Naive B cell (primary cell): ENCODE results near the gene AGRN. TPM values are rescaled to one million over a fixed set of nuclear protein-coding genes. Genes with fewer than 3 reads are reported as not detected.
A peak's percentile ranks its signal among the peaks of the same experiment; 100 is the strongest.

ENCODE experiments used
- ATAC-seq, 2 donors: fragments of 150-1000 bp; cut with Tn5 transposase; 2 replicates each; pipeline ENCODE4 v1.10.0; 2021; ENCODE audit warnings: low read depth in 2 of 2, mild to moderate bottlenecking in 2 of 2, moderate library complexity in 2 of 2
- DNase-seq: peaks from one replicate; pipeline ENCODE4 v3.0.0; 2022
- H3K27ac Mint-ChIP-seq, 6 donors: one replicate each; pipeline ENCODE4 v1.8.0; 2020 to 2022; ENCODE audit warnings: mild to moderate bottlenecking in 6 of 6, mixed read lengths in 6 of 6, moderate library complexity in 5 of 6, inconsistent platforms in 2 of 6
- H3K27me3 Mint-ChIP-seq, 3 donors: one replicate each; pipeline ENCODE4 v1.8.0; 2021 to 2022; ENCODE audit warnings: mixed read lengths in 3 of 3, mild to moderate bottlenecking in 1 of 3
- H3K36me3 Mint-ChIP-seq, 2 donors: one replicate each; pipeline ENCODE4 v1.8.0; 2020 to 2022; ENCODE audit warnings: mixed read lengths in 2 of 2, inconsistent platforms in 1 of 2, mild to moderate bottlenecking in 1 of 2
- H3K4me1 Mint-ChIP-seq, 3 donors: one replicate each; pipeline ENCODE4 v1.8.0; 2020 to 2022; ENCODE audit warnings: mixed read lengths in 3 of 3, inconsistent platforms in 1 of 3, mild to moderate bottlenecking in 1 of 3, moderate library complexity in 1 of 3
- H3K4me3 Mint-ChIP-seq, 8 donors: one replicate each; pipeline ENCODE4 v1.8.0; 2020 to 2022; ENCODE audit warnings: mild to moderate bottlenecking in 8 of 8, mixed read lengths in 8 of 8, moderate library complexity in 8 of 8, inconsistent platforms in 2 of 8
- H3K9me3 Mint-ChIP-seq, 7 donors: one replicate each; pipeline ENCODE4 v1.8.0; 2020 to 2022; ENCODE audit warnings: mixed read lengths in 7 of 7, mild to moderate bottlenecking in 5 of 7, inconsistent platforms in 2 of 7, moderate library complexity in 1 of 7
- polyA plus RNA-seq, 6 donors: library from polyadenylated mRNA; unstranded; fragments of 300-500 nt; fragmentation: Illumina TruSeq; gene quantifications; one replicate each; pipeline ENCODE4 v1.2.3, GENCODE V29; 2021; ENCODE audit warnings: low read depth in 6 of 6

The AGRN gene
- polyA plus RNA-seq, 6 donors from 2014 or later, result 0.04 to 0.52 TPM; not detected in 4

DNA sequence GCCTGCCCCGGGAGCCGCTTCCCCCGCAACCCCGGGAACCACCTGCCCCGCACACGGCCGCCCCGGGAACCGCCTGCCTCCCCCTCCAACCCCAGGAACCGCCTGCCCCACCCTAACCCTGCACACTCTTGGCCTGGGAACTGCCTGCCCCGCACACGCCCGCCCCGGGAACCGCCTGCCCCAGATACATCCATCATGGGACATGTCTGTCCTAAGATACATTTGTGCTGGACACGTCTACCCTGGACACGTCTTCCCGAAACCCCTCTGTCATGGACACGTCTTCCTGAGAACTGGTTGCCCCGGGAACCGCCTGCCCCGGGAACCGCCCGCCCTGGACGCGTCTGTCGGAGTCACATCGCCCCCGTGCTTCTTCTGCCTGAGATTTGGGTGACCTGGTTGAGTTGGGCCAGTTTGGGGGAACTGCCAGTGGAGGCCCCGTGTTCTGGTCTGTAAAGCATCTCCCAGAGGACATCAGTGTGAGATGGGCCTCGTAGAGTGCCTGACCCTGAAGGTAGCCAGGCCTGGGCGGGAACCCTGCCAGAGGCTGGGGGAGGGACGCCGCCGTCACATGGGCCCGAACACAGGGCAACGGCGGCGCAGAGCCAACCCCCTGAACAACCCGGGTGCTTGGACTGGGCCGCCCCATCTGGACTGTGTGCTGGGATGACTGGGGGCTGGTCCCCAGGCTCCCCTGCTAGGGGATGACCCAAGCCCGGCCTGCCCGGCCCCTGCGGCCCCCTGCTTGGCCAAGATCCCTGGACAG is 41.7 kb upstream of the AGRN start:
- peak overlapping the region in 2 of 8 donors; percentile 36 to 48 for H3K4me3 Mint-ChIP-seq
- no peaks in the 10 kb centered on the region for H3K9me3 Mint-ChIP-seq
- H3K27ac Mint-ChIP-seq, result peak overlapping the region in 1 of 6 donors; percentile 80

GRCh38 chr1:978835-979743 is 40.8 kb upstream of the AGRN start:
- Mint-ChIP-seq H3K27ac (no peak overlapping the region), H3K27me3 (peaks cover 4 to 55% (median 46%) of the 10 kb centered on the region in 3 donors), H3K9me3 (no peaks in the 10 kb centered on the region), H3K36me3 (no peaks in the 10 kb centered on the region), H3K4me3 (no peak overlapping the region), H3K4me1 (peaks cover 4 to 10% (median 8%) of the 10 kb centered on the region in 3 donors)
- ATAC-seq, result no peak
- DNase-seq, result no peak

More for the DNA sequence above, 41.7 kb upstream of the AGRN start:
- Mint-ChIP-seq H3K27me3 (peaks cover 2 to 52% (median 39%) of the 10 kb centered on the region in 3 donors), H3K4me1 (peaks cover 4 to 10% (median 8%) of the 10 kb centered on the region in 3 donors), H3K36me3 (no peaks in the 10 kb centered on the region)
- no peak for DNase-seq
- no peak for ATAC-seq

GRCh38 chr1:979744-980072 is 40.2 kb upstream of the AGRN start:
- Mint-ChIP-seq H3K4me3 (no peak overlapping the region), H3K36me3 (no peaks in the 10 kb centered on the region), H3K9me3 (no peaks in the 10 kb centered on the region), H3K27ac (no peak overlapping the region), H3K4me1 (peaks cover 4 to 10% (median 8%) of the 10 kb centered on the region in 3 donors), H3K27me3 (peaks cover 4 to 49% (median 42%) of the 10 kb centered on the region in 3 donors)
- ATAC-seq (no peak), DNase-seq (no peak)

- H3K27me3 Mint-ChIP-seq, result peaks cover 6 to 49% (median 38%) of the 10 kb centered on the region in 3 donors
- no peak overlapping the region for H3K4me3 Mint-ChIP-seq
- H3K4me1 Mint-ChIP-seq, result peaks cover 4 to 10% (median 8%) of the 10 kb centered on the region in 3 donors
- no peaks in the 10 kb centered on the region for H3K36me3 Mint-ChIP-seq
- ATAC-seq (no peak), DNase-seq (no peak)
- H3K27ac Mint-ChIP-seq, result no peak overlapping the region
- H3K9me3 Mint-ChIP-seq, result no peaks in the 10 kb centered on the region
These were observed 39.8 kb upstream of the AGRN start for GRCh38 chr1:980137-980571.

DNA sequence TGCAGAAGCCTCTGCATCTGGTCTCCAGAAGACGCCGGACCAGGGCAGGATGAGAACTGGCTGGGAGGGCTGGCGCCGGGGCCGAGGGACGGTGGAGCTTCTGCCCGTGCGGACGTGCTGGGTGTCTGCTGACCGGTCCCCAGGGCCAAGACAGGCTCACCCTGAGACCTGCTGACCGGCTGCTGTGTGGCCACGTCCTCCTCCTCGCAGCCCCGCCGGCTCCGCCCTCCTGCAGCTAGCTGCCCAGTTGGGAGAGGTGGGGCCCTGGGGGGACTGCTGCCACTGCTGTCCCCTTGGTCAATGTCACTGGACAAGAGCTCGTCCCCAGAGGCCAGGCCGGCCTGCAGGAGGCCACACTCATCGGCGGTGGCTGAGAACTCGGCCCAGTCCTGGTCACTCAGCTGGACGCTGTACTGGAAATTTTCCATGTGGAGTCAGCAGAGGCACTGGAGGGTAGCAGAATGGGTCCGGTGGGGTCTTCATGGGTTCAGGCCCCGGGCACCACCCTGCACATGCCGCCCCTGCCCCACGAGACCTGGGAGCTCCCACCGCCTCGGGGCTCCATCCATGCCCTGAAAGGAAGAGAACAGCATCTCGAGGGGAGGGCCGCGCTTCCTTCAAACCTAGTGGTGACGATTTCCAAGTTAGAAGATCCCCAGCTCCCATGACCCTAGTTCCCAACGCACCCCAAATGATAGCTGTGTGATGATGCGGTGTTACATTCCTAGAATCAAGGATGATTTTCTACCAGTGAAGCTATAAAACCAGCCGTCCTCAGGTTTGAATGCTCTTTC is 39.1 kb upstream of the AGRN start:
- Mint-ChIP-seq H3K9me3 (no peaks in the 10 kb centered on the region), H3K27me3 (peaks cover 8 to 49% (median 31%) of the 10 kb centered on the region in 3 donors), H3K4me3 (no peak overlapping the region), H3K4me1 (peaks cover 3 to 7% (median 4%) of the 10 kb centered on the region in 3 donors), H3K27ac (no peak overlapping the region), H3K36me3 (no peaks in the 10 kb centered on the region)
- no peak for DNase-seq
- ATAC-seq, result no peak

GRCh38 chr1:981491-981954 is 38.4 kb upstream of the AGRN start:
- Mint-ChIP-seq H3K27me3 (peaks cover 8 to 53% (median 27%) of the 10 kb centered on the region in 3 donors), H3K27ac (no peak overlapping the region), H3K36me3 (no peaks in the 10 kb centered on the region), H3K4me1 (peaks cover 0 to 4% (median 4%) of the 10 kb centered on the region in 3 donors), H3K9me3 (no peaks in the 10 kb centered on the region), H3K4me3 (no peak overlapping the region)
- ATAC-seq (no peak), DNase-seq (no peak)

GRCh38 chr1:981955-982558 is 37.9 kb upstream of the AGRN start, which contains the start of gene PERM1:
Gene PERM1, minus strand, starts transcription at chr1:982093. Its CDS starts 1,064 bp downstream, at chr1:981029.
- DNase-seq, result no peak
- H3K4me1 Mint-ChIP-seq, result peaks cover 0 to 4% (median 4%) of the 10 kb centered on the region in 3 donors

GRCh38 chr1:982765-983436 is 37.0 kb upstream of the AGRN start:
- peaks cover 10 to 60% (median 26%) of the 10 kb centered on the region in 3 donors for H3K27me3 Mint-ChIP-seq
- DNase-seq, result no peak
- no peak overlapping the region for H3K27ac Mint-ChIP-seq
- no peaks in the 10 kb centered on the region for H3K36me3 Mint-ChIP-seq
- no peak for ATAC-seq
- H3K4me1 Mint-ChIP-seq, result peaks cover 0 to 4% (median 4%) of the 10 kb centered on the region in 3 donors
- H3K9me3 Mint-ChIP-seq, result peaks cover 0 to under 1% (median 0%) of the 10 kb centered on the region in 7 donors
- H3K4me3 Mint-ChIP-seq, result no peak overlapping the region

More at GRCh38 chr1:981955-982558, 37.9 kb upstream of the AGRN start, which contains the start of gene PERM1:
- Mint-ChIP-seq H3K27me3 (peaks cover 8 to 54% (median 27%) of the 10 kb centered on the region in 3 donors), H3K9me3 (no peaks in the 10 kb centered on the region), H3K36me3 (no peaks in the 10 kb centered on the region), H3K4me3 (no peak within 1 kb of the TSS), H3K27ac (no peak within 1 kb of the TSS)
- no peak for ATAC-seq

GRCh38 chr1:983798-984475 is 36.0 kb upstream of the AGRN start:
- Mint-ChIP-seq H3K4me1 (no peaks in the 10 kb centered on the region), H3K9me3 (peaks cover 0 to 5% (median 0%) of the 10 kb centered on the region in 7 donors), H3K27me3 (peaks cover 19 to 65% (median 28%) of the 10 kb centered on the region in 3 donors), H3K27ac (peak overlapping the region in 2 of 6 donors; percentile 30 to 54), H3K4me3 (no peak overlapping the region), H3K36me3 (peaks cover 0 to 2% of the 10 kb centered on the region in 2 donors)
- ATAC-seq, result peak; percentile 80 to 83
- peak; percentile 60 for DNase-seq

DNA sequence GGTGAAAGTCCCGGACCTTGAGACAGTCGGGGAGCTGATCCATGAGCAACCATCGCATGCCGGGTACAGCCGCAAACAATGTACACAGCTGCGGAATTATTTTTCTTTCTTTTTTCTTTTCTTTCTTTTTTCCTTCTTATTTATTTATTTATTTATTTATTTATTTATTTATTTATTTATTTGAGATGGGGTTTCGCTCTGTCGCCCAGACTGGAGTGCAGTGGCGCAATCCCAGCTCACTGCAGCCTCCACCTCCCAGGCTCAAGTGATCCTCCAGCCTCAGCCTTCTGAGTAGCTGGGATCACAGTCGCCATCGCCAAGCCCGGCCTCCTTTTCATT is 35.5 kb upstream of the AGRN start:
- ATAC-seq, result no peak

GRCh38 chr1:985126-985525 is 34.8 kb upstream of the AGRN start:
- no peaks in the 10 kb centered on the region for H3K4me1 Mint-ChIP-seq
- peaks cover 0 to 7% (median 0%) of the 10 kb centered on the region in 7 donors for H3K9me3 Mint-ChIP-seq
- ATAC-seq (no peak), DNase-seq (no peak)
- no peak overlapping the region for H3K4me3 Mint-ChIP-seq
- no peak overlapping the region for H3K27ac Mint-ChIP-seq
- H3K36me3 Mint-ChIP-seq, result peaks cover 0 to 5% of the 10 kb centered on the region in 2 donors
- peaks cover 26 to 77% (median 36%) of the 10 kb centered on the region in 3 donors for H3K27me3 Mint-ChIP-seq

More for the DNA sequence above, 35.5 kb upstream of the AGRN start:
- H3K36me3 Mint-ChIP-seq, result peaks cover 0 to 5% of the 10 kb centered on the region in 2 donors
- H3K27ac Mint-ChIP-seq, result peak overlapping the region in 1 of 6 donors; percentile 54
- no peak overlapping the region for H3K4me3 Mint-ChIP-seq
- peaks cover 0 to 7% (median 0%) of the 10 kb centered on the region in 7 donors for H3K9me3 Mint-ChIP-seq
- no peak for DNase-seq
- H3K4me1 Mint-ChIP-seq, result no peaks in the 10 kb centered on the region
- H3K27me3 Mint-ChIP-seq, result peaks cover 22 to 70% (median 33%) of the 10 kb centered on the region in 3 donors
